Smooth muscle cell (in vitro differentiated cells): ENCODE results near the gene CBLIF. TPM values are rescaled to one million over a fixed set of nuclear protein-coding genes. Genes with fewer than 3 reads are reported as not detected.

ENCODE experiments used
- DNase-seq: peaks from one replicate; lab custom pipeline; 2025; ENCODE audit not compliant: unreplicated experiment; lab: John Stamatoyannopoulos, UW
- H2AFZ ChIP-seq: fragments of 200-600 bp; sonication (generic); 2 replicates; pipeline ENCODE4 v1.6.0; 2016; ENCODE audit warnings: antibody characterized with exemption, low read depth, mild to moderate bottlenecking
- H3F3A ChIP-seq: fragments of 200-600 bp; sonication (generic); 2 replicates; pipeline ENCODE4 v1.6.0; 2017; ENCODE audit warnings: antibody characterized with exemption, low read depth
- H3K27ac ChIP-seq: fragments of 200-600 bp; sonication (generic); 2 replicates; pipeline ENCODE4 v1.5.1; 2016; ENCODE audit warnings: low read depth, mild to moderate bottlenecking
- H3K27me3 ChIP-seq: fragments of 200-600 bp; sonication (generic); 2 replicates; pipeline ENCODE4 v1.6.1; 2016; ENCODE audit warnings: low read depth, mild to moderate bottlenecking
- H3K36me3 ChIP-seq: fragments of 200-600 bp; sonication (generic); 2 replicates; pipeline ENCODE4 v1.5.1; 2016; ENCODE audit warnings: low read depth
- H3K4me1 ChIP-seq: fragments of 200-600 bp; sonication (generic); 2 replicates; pipeline ENCODE4 v1.5.1; 2016; ENCODE audit warnings: low read depth
- H3K4me2 ChIP-seq: fragments of 200-600 bp; sonication (generic); 2 replicates; pipeline ENCODE4 v1.6.0; 2016; ENCODE audit warnings: mild to moderate bottlenecking
- H3K4me3 ChIP-seq: fragments of 200-600 bp; sonication (generic); 2 replicates; pipeline ENCODE4 v1.5.1; 2016; ENCODE audit warnings: mild to moderate bottlenecking
- H3K79me2 ChIP-seq: fragments of 200-600 bp; sonication (generic); 2 replicates; pipeline ENCODE4 v1.6.0; 2016; ENCODE audit warnings: low read depth, mild to moderate bottlenecking
- H3K9ac ChIP-seq: fragments of 200-600 bp; sonication (generic); 2 replicates; pipeline ENCODE4 v1.6.0; 2016; ENCODE audit warnings: low read depth
- H3K9me3 ChIP-seq: fragments of 200-600 bp; sonication (generic); replicated peaks from 2 replicates; pipeline ENCODE4 v1.5.1; 2016; ENCODE audit warnings: low read depth
- H4K20me1 ChIP-seq: fragments of 200-600 bp; sonication (generic); 2 replicates; pipeline ENCODE4 v1.6.0; 2016; ENCODE audit warnings: low read depth
- CTCF ChIP-seq: fragments of 200-600 bp; sonication (generic); IDR thresholded peaks from 2 replicates; pipeline ENCODE4 v1.5.1; 2017; ENCODE audit warnings: borderline replicate concordance, mild to moderate bottlenecking, antibody characterized with exemption; ENCODE audit not compliant: insufficient read depth, poor library complexity, severe bottlenecking
- WGBS: methylation state at CpG from one replicate; pipeline ENCODE4 v1.1.7; 2016; ENCODE audit warnings: low lambda C conversion rate; 5-methylcytosine and 5-hydroxymethylcytosine counted together
- polyA plus RNA-seq: library from polyadenylated mRNA; unstranded; fragments of >200 nt; fragmentation: Nextera tagmentation; extraction: Ambion mirVana; gene quantifications from 2 replicates; pipeline ENCODE4 v1.2.1, GENCODE V29; 2016
- total RNA-seq: library from RNA; depleted of rRNA; stranded (reverse); fragments of >200 nt; gene quantifications from 2 replicates; pipeline ENCODE4 v1.2.3, GENCODE V29; 2014

CBLIF gene
- total and polyA plus RNA-seq, 2 experiments from 2014 or later: not detected

- no peak for TF ChIP-seq CTCF
- H3K27me3 ChIP-seq: no peaks in the 10 kb centered on the region
- no peaks in the 10 kb centered on the region for H4K20me1 ChIP-seq
- H3K4me3 ChIP-seq: no peak overlapping the region
- H3K36me3 ChIP-seq: no peaks in the 10 kb centered on the region
- H3F3A ChIP-seq: peaks cover 13% of the 10 kb centered on the region
- H3K9ac ChIP-seq: no peak overlapping the region
- H3K9me3 ChIP-seq: no peaks in the 10 kb centered on the region
- no peak overlapping the region for H3K4me2 ChIP-seq
- H2AFZ ChIP-seq: no peak overlapping the region
- no peak overlapping the region for H3K27ac ChIP-seq
- H3K79me2 ChIP-seq: peaks cover 11% of the 10 kb centered on the region
- H3K4me1 ChIP-seq: peaks cover 11% of the 10 kb centered on the region
- DNase-seq: no peak
- WGBS: 94% methylated on average over 4 of the region's 4 CpGs
Observed at GRCh38 chr11:59783632-59784090, 61.6 kb downstream of the CBLIF start.

DNA sequence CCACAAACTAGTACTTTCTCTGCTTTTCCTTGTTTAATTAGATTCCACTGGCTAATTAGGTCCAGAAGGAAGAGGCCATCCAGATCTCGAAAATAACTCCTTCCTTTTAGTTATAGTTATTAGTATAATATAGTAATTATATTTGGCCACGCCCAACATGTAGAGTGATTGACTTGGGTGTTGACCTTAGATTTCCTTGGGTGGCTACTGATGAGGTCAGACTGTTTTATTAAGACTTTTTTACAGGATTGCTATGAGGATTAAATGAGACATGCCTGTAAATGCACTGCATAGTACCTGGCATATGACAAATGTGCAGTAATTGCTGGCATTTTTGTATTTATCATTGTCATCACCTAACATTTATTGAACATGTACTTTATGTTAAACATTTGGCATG lies 63.2 kb downstream of the CBLIF start:
- no peaks in the 10 kb centered on the region for H3K36me3 ChIP-seq
- no peak overlapping the region for H2AFZ ChIP-seq
- H3K9ac ChIP-seq: no peak overlapping the region
- peaks cover 11% of the 10 kb centered on the region for H3K79me2 ChIP-seq
- H3K4me3 ChIP-seq: no peak overlapping the region
- peaks cover 9% of the 10 kb centered on the region for H3F3A ChIP-seq
- H3K4me2 ChIP-seq: no peak overlapping the region
- 99% methylated on average over 2 of the region's 2 CpGs for WGBS
- H3K27me3 ChIP-seq: no peaks in the 10 kb centered on the region
- H3K4me1 ChIP-seq: peaks cover under 1% of the 10 kb centered on the region
- peaks cover under 1% of the 10 kb centered on the region for H4K20me1 ChIP-seq
- no peak for TF ChIP-seq CTCF
- H3K9me3 ChIP-seq: no peaks in the 10 kb centered on the region
- H3K27ac ChIP-seq: no peak overlapping the region
- DNase-seq: no peak

GRCh38 chr11:59779487-59779886 lies 65.8 kb downstream of the CBLIF start:
- 82% methylated on average over 1 of the region's 1 CpG for WGBS
- Histone ChIP-seq H3F3A (no peaks in the 10 kb centered on the region), H3K79me2 (peaks cover 6% of the 10 kb centered on the region)

More at GRCh38 chr11:59779487-59779886, 65.8 kb downstream of the CBLIF start:
- no peak for TF ChIP-seq CTCF
- no peak overlapping the region for H3K9ac ChIP-seq
- peaks cover 14% of the 10 kb centered on the region for H4K20me1 ChIP-seq
- H3K4me3 ChIP-seq: no peak overlapping the region
- no peaks in the 10 kb centered on the region for H3K4me1 ChIP-seq
- H3K27me3 ChIP-seq: no peaks in the 10 kb centered on the region
- no peaks in the 10 kb centered on the region for H3K9me3 ChIP-seq
- H3K4me2 ChIP-seq: no peak overlapping the region
- H2AFZ ChIP-seq: no peak overlapping the region
- DNase-seq: no peak
- no peaks in the 10 kb centered on the region for H3K36me3 ChIP-seq
- H3K27ac ChIP-seq: no peak overlapping the region

Other genes with a start within 250 kb of the CBLIF start
- 40.0 and 47.2 TPM in 2 replicates for gene OSBP, start 229.7 kb downstream of the CBLIF start, total RNA-seq
- 32.0 and 35.9 TPM in 2 replicates for gene OSBP, start 229.7 kb downstream of the CBLIF start, polyA plus RNA-seq
- 18.0 and 35.2 TPM in 2 replicates for gene PATL1, start 176.5 kb downstream of the CBLIF start, total RNA-seq
- 16.3 and 16.5 TPM in 2 replicates for gene PATL1, start 176.5 kb downstream of the CBLIF start, polyA plus RNA-seq
- not detected in 2 replicates for gene OR10V1, start 131.7 kb downstream of the CBLIF start, total RNA-seq
- not detected in 2 replicates for gene OR10V1, start 131.7 kb downstream of the CBLIF start, polyA plus RNA-seq
- gene STX3, start 90.1 kb downstream of the CBLIF start, total RNA-seq: 41.0 and 52.2 TPM in 2 replicates
- gene STX3, start 90.1 kb downstream of the CBLIF start, polyA plus RNA-seq: 24.1 and 26.6 TPM in 2 replicates
- 23.7 and 32.9 TPM in 2 replicates for gene MRPL16, start 34.7 kb downstream of the CBLIF start, total RNA-seq
- 45.7 and 48.9 TPM in 2 replicates for gene MRPL16, start 34.7 kb downstream of the CBLIF start, polyA plus RNA-seq
- gene TCN1, start 21.0 kb upstream of the CBLIF start, total RNA-seq: 4.3 and 11.1 TPM in 2 replicates
- gene TCN1, start 21.0 kb upstream of the CBLIF start, polyA plus RNA-seq: not detected in 2 replicates
- not detected in 2 replicates for gene OOSP3, start 33.3 kb upstream of the CBLIF start, total RNA-seq
- not detected in 2 replicates for gene OOSP3, start 33.3 kb upstream of the CBLIF start, polyA plus RNA-seq
- gene OOSP1, start 92.9 kb upstream of the CBLIF start, total RNA-seq: not detected in 2 replicates
- not detected in 2 replicates for gene OOSP1, start 92.9 kb upstream of the CBLIF start, polyA plus RNA-seq
- not detected in 2 replicates for gene OOSP4A, start 118.5 kb upstream of the CBLIF start, total RNA-seq
- not detected in 2 replicates for gene OOSP4A, start 118.5 kb upstream of the CBLIF start, polyA plus RNA-seq
- not detected in 2 replicates for gene OOSP4B, start 171.7 kb upstream of the CBLIF start, total RNA-seq
- not detected in 2 replicates for gene OOSP4B, start 171.7 kb upstream of the CBLIF start, polyA plus RNA-seq
- not detected in 2 replicates for gene OOSP2, start 194.9 kb upstream of the CBLIF start, total RNA-seq
- gene OOSP2, start 194.9 kb upstream of the CBLIF start, polyA plus RNA-seq: not detected in 2 replicates
- gene MS4A3, start 211.2 kb upstream of the CBLIF start, total RNA-seq: not detected in 2 replicates
- gene MS4A3, start 211.2 kb upstream of the CBLIF start, polyA plus RNA-seq: not detected in 2 replicates
- not detected in 2 replicates for gene MS4A2, start 243.2 kb upstream of the CBLIF start, total RNA-seq
- not detected in 2 replicates for gene MS4A2, start 243.2 kb upstream of the CBLIF start, polyA plus RNA-seq